Trophoblast cell (in vitro differentiated cells and primary cell): Measurements from ENCODE around the gene SIK3.

Experiments used
- DNase-seq, 2 donors: peaks; one replicate each; pipeline ENCODE4 v3.0.0-alpha.2; 2016
- H2AFZ ChIP-seq: 2 replicates; pipeline ENCODE4 v1.6.1; 2013; ENCODE audit warnings: low read length, moderate library complexity, mild to moderate bottlenecking; ENCODE audit not compliant: insufficient read depth, poor library complexity
- H2AK5ac ChIP-seq: 2 replicates; pipeline ENCODE4 v1.6.1; 2013; ENCODE audit warnings: mild to moderate bottlenecking, low read length
- H2BK120ac ChIP-seq: 2 replicates; pipeline ENCODE4 v1.6.1; 2013; ENCODE audit warnings: low read length, mild to moderate bottlenecking, moderate library complexity; ENCODE audit not compliant: insufficient read depth, poor library complexity
- H2BK12ac ChIP-seq: 2 replicates; pipeline ENCODE4 v1.6.1; 2013; ENCODE audit warnings: mild to moderate bottlenecking, low read length, moderate library complexity
- H2BK5ac ChIP-seq: 2 replicates; pipeline ENCODE4 v1.6.1; 2013; ENCODE audit warnings: low read length, low read depth, moderate library complexity, mild to moderate bottlenecking; ENCODE audit not compliant: poor library complexity
- H3K14ac ChIP-seq: 2 replicates; pipeline ENCODE4 v1.6.1; 2013; ENCODE audit warnings: mild to moderate bottlenecking, low read length
- H3K18ac ChIP-seq: 2 replicates; pipeline ENCODE4 v1.6.1; 2013; ENCODE audit warnings: mild to moderate bottlenecking, low read length
- H3K23ac ChIP-seq: 2 replicates; pipeline ENCODE4 v1.6.1; 2013; ENCODE audit warnings: low read length
- H3K27ac ChIP-seq: 2 replicates; pipeline ENCODE4 v1.5.1; 2013; ENCODE audit warnings: low read depth, mild to moderate bottlenecking, inconsistent platforms, low read length, moderate library complexity
- H3K27me3 ChIP-seq: 2 replicates; pipeline ENCODE4 v1.6.1; 2013; ENCODE audit warnings: inconsistent platforms, mild to moderate bottlenecking, low read length, moderate library complexity; ENCODE audit not compliant: insufficient read depth
- H3K36me3 ChIP-seq, 2 experiments: 1 replicate in 1 of 2; 2 replicates in 1 of 2; pipeline ENCODE4 v1.6.1; 2013; ENCODE audit warnings: low read length in 2 of 2, mild to moderate bottlenecking in 2 of 2, moderate library complexity in 1 of 2; ENCODE audit not compliant: insufficient read depth in 2 of 2, control insufficient read depth in 1 of 2
- H3K4ac ChIP-seq: 2 replicates; pipeline ENCODE4 v1.6.1; 2013; ENCODE audit warnings: low read depth, mild to moderate bottlenecking, low read length, moderate library complexity
- H3K4me1 ChIP-seq, 2 experiments: 1 replicate in 1 of 2; 2 replicates in 1 of 2; pipeline ENCODE4 v1.6.1; 2013; ENCODE audit warnings: low read length in 2 of 2, mild to moderate bottlenecking in 2 of 2, moderate library complexity in 1 of 2; ENCODE audit not compliant: insufficient read depth in 2 of 2, control insufficient read depth in 1 of 2
- H3K4me2 ChIP-seq: 2 replicates; pipeline ENCODE4 v1.6.1; 2013; ENCODE audit warnings: inconsistent platforms, mild to moderate bottlenecking, low read length, moderate library complexity
- H3K4me3 ChIP-seq: 2 replicates; pipeline ENCODE4 v1.5.1; 2013; ENCODE audit warnings: mild to moderate bottlenecking, low read depth, low read length, inconsistent platforms
- H3K79me1 ChIP-seq: one replicate; pipeline ENCODE4 v1.6.1; 2013; ENCODE audit warnings: low read length
- H3K79me2 ChIP-seq: 2 replicates; pipeline ENCODE4 v1.6.1; 2013; ENCODE audit warnings: low read length, mild to moderate bottlenecking; ENCODE audit not compliant: control insufficient read depth, insufficient read depth, poor library complexity
- H3K9ac ChIP-seq: 2 replicates; pipeline ENCODE4 v1.6.1; 2013; ENCODE audit warnings: mild to moderate bottlenecking, low read length
- H3K9me3 ChIP-seq: 2 replicates; pipeline ENCODE4 v1.6.1; 2013; ENCODE audit warnings: low read depth, mild to moderate bottlenecking, control low read depth, inconsistent platforms, low read length; ENCODE audit not compliant: insufficient read depth
- H4K12ac ChIP-seq: 2 replicates; pipeline ENCODE4 v1.6.1; 2013; ENCODE audit warnings: low read depth, mild to moderate bottlenecking, low read length, moderate library complexity
- H4K8ac ChIP-seq: 2 replicates; pipeline ENCODE4 v1.6.1; 2013; ENCODE audit warnings: low read depth, mild to moderate bottlenecking, low read length, moderate library complexity
- H4K91ac ChIP-seq: one replicate; pipeline ENCODE4 v1.6.1; 2013; ENCODE audit warnings: low read depth, mild to moderate bottlenecking, low read length, moderate library complexity
- WGBS: extraction: QIAGEN DNeasy Blood & Tissue Kit; methylation state at CpG from one replicate; pipeline ENCODE4 v1.1.7; 2013; ENCODE audit warnings: missing lambda C conversion rate; ENCODE audit not compliant: insufficient read length, insufficient coverage; ENCODE audit errors: extremely low coverage; 5-methylcytosine and 5-hydroxymethylcytosine counted together

SIK3 gene

GRCh38 chr11:116994195-116994594, 104.0 kb downstream of the SIK3 start:
- no peak overlapping the region for H3K23ac ChIP-seq
- no peak overlapping the region for H3K9ac ChIP-seq
- H3K36me3 ChIP-seq = no peaks in the 10 kb centered on the region
- H3K79me2 ChIP-seq = peaks cover 1% of the 10 kb centered on the region
- no peak for DNase-seq
- no peak overlapping the region for H2BK5ac ChIP-seq
- H3K4me3 ChIP-seq = no peak overlapping the region
- no peak overlapping the region for H2BK120ac ChIP-seq
- H3K18ac ChIP-seq = no peak overlapping the region
- no peak overlapping the region for H3K4ac ChIP-seq
- no peaks in the 10 kb centered on the region for H3K27me3 ChIP-seq
- H4K91ac ChIP-seq = no peak overlapping the region
- H2AK5ac ChIP-seq = no peak overlapping the region
- no peak overlapping the region for H4K8ac ChIP-seq
- no peak overlapping the region for H2AFZ ChIP-seq
- no peak overlapping the region for H3K4me2 ChIP-seq
- no peak overlapping the region for H2BK12ac ChIP-seq
- no peak overlapping the region for H3K27ac ChIP-seq
- H3K14ac ChIP-seq = no peak overlapping the region
- H4K12ac ChIP-seq = no peak overlapping the region
- H3K4me1 ChIP-seq = peaks cover 2 to 4% of the 10 kb centered on the region in 2 experiments
- H3K79me1 ChIP-seq = no peaks in the 10 kb centered on the region
- no CpG with 5 or more reads among the region's 3 CpGs for WGBS
- no peaks in the 10 kb centered on the region for H3K9me3 ChIP-seq

- Histone ChIP-seq H3K79me1 (no peaks in the 10 kb centered on the region), H2BK5ac (no peak overlapping the region), H3K4me3 (no peak overlapping the region), H2BK12ac (no peak overlapping the region), H3K27ac (no peak overlapping the region), H3K4ac (no peak overlapping the region), H3K27me3 (no peaks in the 10 kb centered on the region), H3K79me2 (peaks cover 1% of the 10 kb centered on the region), H2AK5ac (no peak overlapping the region), H2BK120ac (no peak overlapping the region), H3K4me2 (no peak overlapping the region), H3K23ac (no peak overlapping the region), H3K18ac (no peak overlapping the region), H3K36me3 (no peaks in the 10 kb centered on the region), H4K8ac (no peak overlapping the region), H3K4me1 (peaks cover 2 to 4% of the 10 kb centered on the region in 2 experiments), H2AFZ (no peak overlapping the region), H4K91ac (no peak overlapping the region), H3K9me3 (no peaks in the 10 kb centered on the region), H3K14ac (no peak overlapping the region), H4K12ac (no peak overlapping the region), H3K9ac (no peak overlapping the region)
- peak in 1 of 2 donors; percentile 38 for DNase-seq
- WGBS = no CpG with 5 or more reads among the region's 6 CpGs
Measured at GRCh38 chr11:116993599-116993998, 104.6 kb downstream of the SIK3 start.

- H4K12ac ChIP-seq = no peak overlapping the region
- no peak overlapping the region for H2BK5ac ChIP-seq
- no peak overlapping the region for H3K4me3 ChIP-seq
- H4K8ac ChIP-seq = no peak overlapping the region
- no peaks in the 10 kb centered on the region for H3K27me3 ChIP-seq
- H3K9me3 ChIP-seq = no peaks in the 10 kb centered on the region
- no peak overlapping the region for H3K14ac ChIP-seq
- no peak overlapping the region for H3K9ac ChIP-seq
- no peaks in the 10 kb centered on the region for H3K36me3 ChIP-seq
- no peak overlapping the region for H3K4me2 ChIP-seq
- H3K23ac ChIP-seq = no peak overlapping the region
- no peak overlapping the region for H2BK12ac ChIP-seq
- no peaks in the 10 kb centered on the region for H3K79me1 ChIP-seq
- no peak overlapping the region for H2AFZ ChIP-seq
- no peak overlapping the region for H3K18ac ChIP-seq
- no peak overlapping the region for H2BK120ac ChIP-seq
- no peak overlapping the region for H3K27ac ChIP-seq
- H3K4me1 ChIP-seq = peaks cover 2 to 4% of the 10 kb centered on the region in 2 experiments
- no peak overlapping the region for H2AK5ac ChIP-seq
- H3K4ac ChIP-seq = no peak overlapping the region
- no peak for DNase-seq
- WGBS = no CpG with 5 or more reads among the region's 1 CpG
- no peak overlapping the region for H4K91ac ChIP-seq
- peaks cover 1% of the 10 kb centered on the region for H3K79me2 ChIP-seq
Measured at GRCh38 chr11:116991491-116991890, 106.7 kb downstream of the SIK3 start.

GRCh38 chr11:116990811-116991210, 107.4 kb downstream of the SIK3 start:
- Histone ChIP-seq H3K27ac (no peak overlapping the region), H3K9me3 (no peaks in the 10 kb centered on the region), H4K12ac (no peak overlapping the region), H3K79me1 (no peaks in the 10 kb centered on the region), H3K14ac (no peak overlapping the region), H3K4me2 (no peak overlapping the region), H2AFZ (no peak overlapping the region), H3K79me2 (peaks cover 1% of the 10 kb centered on the region), H4K8ac (no peak overlapping the region), H3K36me3 (no peaks in the 10 kb centered on the region), H4K91ac (no peak overlapping the region), H3K18ac (no peak overlapping the region), H3K23ac (no peak overlapping the region), H3K4me1 (peaks cover 2 to 4% of the 10 kb centered on the region in 2 experiments), H2AK5ac (no peak overlapping the region), H2BK5ac (no peak overlapping the region), H2BK12ac (no peak overlapping the region), H3K9ac (no peak overlapping the region), H2BK120ac (no peak overlapping the region), H3K27me3 (no peaks in the 10 kb centered on the region), H3K4ac (no peak overlapping the region), H3K4me3 (no peak overlapping the region)
- DNase-seq = no peak
- no CpG with 5 or more reads among the region's 1 CpG for WGBS
